Upper lobe of left lung (tissue), 4 donors: Measurements from ENCODE around the gene RRAD.

Experiments used
- EP300 ChIP-seq, 4 donors: sonication (generic); formaldehyde crosslinking; IDR thresholded peaks; one replicate each; pipeline ENCODE4 v1.5.1; 2017; ENCODE audit warnings: antibody characterized with exemption in 4 of 4, control low read depth in 2 of 4
- TF ChIP-seq, protein P1 (sequence below), 6 experiments: fragments of 450-650 bp in 4 of 6; fragments of 200-600 bp in 2 of 6; sonication (generic) in 2 of 6; IDR thresholded peaks; one replicate each; pipeline ENCODE4 v1.5.1; 2016 to 2019; ENCODE audit warnings: antibody characterized with exemption in 6 of 6

DNA sequence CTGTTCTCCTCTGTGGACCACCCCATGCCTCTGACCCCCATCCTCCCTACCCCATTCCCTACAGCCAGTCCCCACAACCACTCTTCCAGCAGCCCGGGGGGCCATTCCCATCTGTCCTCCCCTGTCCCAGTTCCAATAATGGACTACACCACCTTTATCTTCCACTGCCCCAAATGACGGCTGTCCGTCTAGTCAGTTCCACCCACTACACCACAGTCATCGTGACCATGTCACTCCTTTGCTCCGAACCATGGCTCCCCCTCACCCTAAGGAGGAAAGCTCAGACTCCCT is 29.7 kb downstream of the RRAD start:
- TF ChIP-seq, protein P1, sequence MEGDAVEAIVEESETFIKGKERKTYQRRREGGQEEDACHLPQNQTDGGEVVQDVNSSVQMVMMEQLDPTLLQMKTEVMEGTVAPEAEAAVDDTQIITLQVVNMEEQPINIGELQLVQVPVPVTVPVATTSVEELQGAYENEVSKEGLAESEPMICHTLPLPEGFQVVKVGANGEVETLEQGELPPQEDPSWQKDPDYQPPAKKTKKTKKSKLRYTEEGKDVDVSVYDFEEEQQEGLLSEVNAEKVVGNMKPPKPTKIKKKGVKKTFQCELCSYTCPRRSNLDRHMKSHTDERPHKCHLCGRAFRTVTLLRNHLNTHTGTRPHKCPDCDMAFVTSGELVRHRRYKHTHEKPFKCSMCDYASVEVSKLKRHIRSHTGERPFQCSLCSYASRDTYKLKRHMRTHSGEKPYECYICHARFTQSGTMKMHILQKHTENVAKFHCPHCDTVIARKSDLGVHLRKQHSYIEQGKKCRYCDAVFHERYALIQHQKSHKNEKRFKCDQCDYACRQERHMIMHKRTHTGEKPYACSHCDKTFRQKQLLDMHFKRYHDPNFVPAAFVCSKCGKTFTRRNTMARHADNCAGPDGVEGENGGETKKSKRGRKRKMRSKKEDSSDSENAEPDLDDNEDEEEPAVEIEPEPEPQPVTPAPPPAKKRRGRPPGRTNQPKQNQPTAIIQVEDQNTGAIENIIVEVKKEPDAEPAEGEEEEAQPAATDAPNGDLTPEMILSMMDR (IDR thresholded peaks at IDR 0.05): no peak
- TF ChIP-seq EP300 (IDR thresholded peaks at IDR 0.05): no peak
